Measurements from ENCODE around the gene RAB44. TPM values are rescaled to one million over a fixed set of nuclear protein-coding genes. Genes with fewer than 3 reads are reported as not detected.

Gene RAB44
- total RNA-seq, 4 donors from 2014 or later: 0.14 to 1.1 (median 0.46) TPM

- no peak for TF ChIP-seq CTCF (IDR thresholded peaks at IDR 0.05)
- no peak for TF ChIP-seq EP300 (IDR thresholded peaks at IDR 0.05; ENCODE audit: low read depth)
- TF ChIP-seq POLR2A (IDR thresholded peaks at IDR 0.05): no peak
- no peak for TF ChIP-seq POLR2AphosphoS5 (IDR thresholded peaks at IDR 0.05)
- no peak for DNase-seq
- Histone ChIP-seq H3K36me3 (no peaks in the 10 kb centered on the region), H3K27me3 (no peaks in the 10 kb centered on the region), H3K27ac (peak overlapping the region in 1 of 4 donors; percentile 54), H3K4me1 (peaks cover 0 to 29% (median 9%) of the 10 kb centered on the region in 4 donors), H3K9me3 (no peaks in the 10 kb centered on the region), H3K4me3 (no peak overlapping the region)
- 84% methylated on average over 2 of the region's 2 CpGs; no CpG with 5 or more reads in 1 of the 2 donors for WGBS, 2 donors (ENCODE audit: low coverage in 1 of 2)
- in situ Hi-C loops (cut with MboI; ENCODE audit: low pct_ligation_motif_present in 1 of 4, low pct_unique_long_range_greater_than_20kb in 1 of 4, low sequenced_read_pairs in 3 of 4) (no loop called here), intact Hi-C loops (cut with DNase I; ENCODE audit: low total_unique reads) (no loop called here)
Measured at GRCh38 chr6:36666287-36666686, 31.3 kb upstream of the RAB44 start.

DNA sequence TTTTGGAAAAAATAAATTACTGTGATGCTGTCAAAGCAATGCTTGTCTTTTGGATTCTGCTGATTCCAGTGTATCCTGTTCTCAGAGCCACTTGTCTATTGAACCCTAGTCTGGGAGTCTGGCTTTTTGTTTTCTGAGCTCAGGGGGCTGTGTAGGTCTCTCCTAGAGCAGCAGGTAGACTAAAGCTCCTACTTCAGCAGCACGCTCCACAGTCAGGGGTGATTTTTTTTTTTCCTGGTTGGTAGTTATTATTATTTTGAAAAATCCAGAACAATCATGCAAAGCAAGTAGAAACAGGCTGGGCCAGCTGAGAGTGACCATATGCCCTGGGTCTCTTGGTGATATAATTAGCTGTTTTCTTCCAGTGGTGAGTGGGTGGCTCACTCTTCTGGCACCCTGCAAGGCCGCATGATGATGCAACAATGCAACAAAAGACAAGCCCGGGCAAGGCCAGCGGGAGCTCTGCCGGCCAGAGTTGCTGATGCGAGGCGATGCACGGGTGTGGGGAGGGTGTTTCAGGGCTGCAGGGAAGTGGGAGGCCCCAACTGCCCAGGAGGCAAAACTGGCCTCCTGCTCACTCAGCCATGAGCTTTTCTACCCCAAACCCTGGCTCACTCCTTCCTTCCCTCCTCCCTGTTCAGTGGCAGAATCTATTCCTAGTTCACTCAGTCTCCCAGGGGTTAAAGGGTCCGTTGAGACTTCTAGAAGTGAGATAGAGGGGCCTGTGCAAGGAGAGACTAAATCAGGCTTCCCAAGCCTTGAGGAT, 30.6 kb upstream of the RAB44 start:
- Histone ChIP-seq H3K27ac (peak overlapping the region in 1 of 4 donors; percentile 54), H3K9me3 (no peaks in the 10 kb centered on the region), H3K4me1 (peaks cover 0 to 29% (median 9%) of the 10 kb centered on the region in 4 donors), H3K4me3 (no peak overlapping the region), H3K27me3 (no peaks in the 10 kb centered on the region), H3K36me3 (no peaks in the 10 kb centered on the region)
- intact Hi-C loops (cut with DNase I; ENCODE audit: low total_unique reads): no loop called here
- peak; percentile 65 for DNase-seq
- in situ Hi-C loops (cut with MboI; ENCODE audit: low pct_ligation_motif_present in 1 of 4, low pct_unique_long_range_greater_than_20kb in 1 of 4, low sequenced_read_pairs in 3 of 4): no loop called here
- TF ChIP-seq POLR2AphosphoS5 (IDR thresholded peaks at IDR 0.05) (no peak), EP300 (IDR thresholded peaks at IDR 0.05; ENCODE audit: low read depth) (no peak), CTCF (IDR thresholded peaks at IDR 0.05) (no peak), POLR2A (IDR thresholded peaks at IDR 0.05) (no peak)
- WGBS, 2 donors (ENCODE audit: low coverage in 1 of 2): 75% methylated on average over 9 of the region's 9 CpGs; no CpG with 5 or more reads in 1 of the 2 donors

- no peak overlapping the region for H3K27ac ChIP-seq
- in situ Hi-C loops (cut with MboI; ENCODE audit: low pct_ligation_motif_present in 1 of 4, low pct_unique_long_range_greater_than_20kb in 1 of 4, low sequenced_read_pairs in 3 of 4): no loop called here
- TF ChIP-seq POLR2AphosphoS5 (IDR thresholded peaks at IDR 0.05): no peak
- no peak for TF ChIP-seq EP300 (IDR thresholded peaks at IDR 0.05; ENCODE audit: low read depth)
- no peak for TF ChIP-seq CTCF (IDR thresholded peaks at IDR 0.05)
- TF ChIP-seq POLR2A (IDR thresholded peaks at IDR 0.05): no peak
- H3K4me3 ChIP-seq: no peak overlapping the region
- WGBS, 2 donors (ENCODE audit: low coverage in 1 of 2): 89 to 100% methylated on average over 1 to 7 of the region's 7 CpGs
- no peaks in the 10 kb centered on the region for H3K27me3 ChIP-seq
- intact Hi-C loops (cut with DNase I; ENCODE audit: low total_unique reads): no loop called here
- no peaks in the 10 kb centered on the region for H3K36me3 ChIP-seq
- H3K9me3 ChIP-seq: no peaks in the 10 kb centered on the region
- DNase-seq: no peak
- peaks cover 0 to 16% (median 5%) of the 10 kb centered on the region in 4 donors for H3K4me1 ChIP-seq
Measured at GRCh38 chr6:36668591-36668990, 29.0 kb upstream of the RAB44 start.

DNA sequence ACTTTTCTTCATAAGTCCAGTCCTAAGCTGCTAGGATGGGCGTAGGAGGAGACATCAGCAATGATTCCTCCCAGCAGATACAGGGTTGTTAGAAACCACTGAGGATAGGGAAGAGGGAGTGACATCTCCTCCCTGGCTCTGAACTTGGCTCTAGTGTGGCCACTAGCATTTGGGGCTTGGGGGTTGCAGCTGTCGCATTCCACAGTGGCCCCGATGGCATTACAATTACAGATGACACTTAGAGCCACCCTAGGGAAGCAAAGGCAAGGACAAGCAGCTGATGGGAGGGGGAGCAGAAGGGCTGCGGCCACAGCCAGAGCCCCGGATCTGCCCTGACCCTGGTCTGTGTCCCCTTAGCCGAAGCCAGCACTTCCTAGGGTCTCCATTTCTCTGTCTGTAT, 28.6 kb upstream of the RAB44 start:
- Histone ChIP-seq H3K27me3 (no peaks in the 10 kb centered on the region), H3K36me3 (no peaks in the 10 kb centered on the region), H3K4me1 (peaks cover 0 to 16% (median 5%) of the 10 kb centered on the region in 4 donors), H3K9me3 (no peaks in the 10 kb centered on the region), H3K27ac (no peak overlapping the region), H3K4me3 (no peak overlapping the region)
- TF ChIP-seq CTCF (IDR thresholded peaks at IDR 0.05) (no peak), POLR2AphosphoS5 (IDR thresholded peaks at IDR 0.05) (no peak), POLR2A (IDR thresholded peaks at IDR 0.05) (no peak), EP300 (IDR thresholded peaks at IDR 0.05; ENCODE audit: low read depth) (no peak)
- WGBS, 2 donors (ENCODE audit: low coverage in 1 of 2): 80 to 89% methylated on average over 1 to 6 of the region's 6 CpGs
- in situ Hi-C loops (cut with MboI; ENCODE audit: low pct_ligation_motif_present in 1 of 4, low pct_unique_long_range_greater_than_20kb in 1 of 4, low sequenced_read_pairs in 3 of 4): no loop called here
- intact Hi-C loops (cut with DNase I; ENCODE audit: low total_unique reads): no loop called here
- DNase-seq: no peak
